Activated naive CD4-positive, alpha-beta T cell treated with anti-CD3 and anti-CD28 coated beads for 36 hours (primary cell): Measurements from ENCODE around the gene SORT1. TPM values are rescaled to one million over a fixed set of nuclear protein-coding genes. Genes with fewer than 3 reads are reported as not detected.
"Not testable (repeated sequence)": the region's sequence is repeated elsewhere in the genome, so short reads cannot be mapped to it uniquely, and the experiment has no call there.

Experiments used
- CTCF ChIA-PET: fragments of 350-600 bp; sonication (Branson Sonifier 250); formaldehyde crosslinking; loops from one replicate; lab custom pipeline; 2021; ENCODE audit warnings: antibody characterized with exemption; lab: Charles Lee
- DNase-seq: peaks from one replicate; pipeline ENCODE4 v3.0.0-alpha.2; 2020
- H3K27ac Mint-ChIP-seq: one replicate; pipeline ENCODE4 v1.8.0; 2021; ENCODE audit warnings: mild to moderate bottlenecking, mixed read lengths
- H3K27me3 Mint-ChIP-seq: one replicate; pipeline ENCODE4 v1.8.0; 2021; ENCODE audit warnings: low read depth, mixed read lengths
- H3K36me3 Mint-ChIP-seq: one replicate; pipeline ENCODE4 v1.8.0; 2021; ENCODE audit warnings: low read depth, mixed read lengths
- H3K4me1 Mint-ChIP-seq: one replicate; pipeline ENCODE4 v1.8.0; 2021; ENCODE audit warnings: low read depth, mixed read lengths
- H3K4me3 Mint-ChIP-seq: one replicate; pipeline ENCODE4 v1.8.0; 2021; ENCODE audit warnings: mild to moderate bottlenecking, moderate library complexity, mixed read lengths
- H3K9me3 Mint-ChIP-seq: one replicate; pipeline ENCODE4 v1.8.0; 2021; ENCODE audit warnings: mixed read lengths
- intact Hi-C: fragments of 100-400 bp; cut with micrococcal nuclease; formaldehyde crosslinking; loops from one replicate; pipeline ENCODE4 v1.15.1; 2023
- total RNA-seq, 2 experiments: library from RNA; stranded (reverse); gene quantifications; one replicate each; pipeline ENCODE4 v1.2.3, GENCODE V29; 2021

The SORT1 gene
- total RNA-seq, 2 experiments from 2014 or later = 0.32 to 0.33 TPM

DNA sequence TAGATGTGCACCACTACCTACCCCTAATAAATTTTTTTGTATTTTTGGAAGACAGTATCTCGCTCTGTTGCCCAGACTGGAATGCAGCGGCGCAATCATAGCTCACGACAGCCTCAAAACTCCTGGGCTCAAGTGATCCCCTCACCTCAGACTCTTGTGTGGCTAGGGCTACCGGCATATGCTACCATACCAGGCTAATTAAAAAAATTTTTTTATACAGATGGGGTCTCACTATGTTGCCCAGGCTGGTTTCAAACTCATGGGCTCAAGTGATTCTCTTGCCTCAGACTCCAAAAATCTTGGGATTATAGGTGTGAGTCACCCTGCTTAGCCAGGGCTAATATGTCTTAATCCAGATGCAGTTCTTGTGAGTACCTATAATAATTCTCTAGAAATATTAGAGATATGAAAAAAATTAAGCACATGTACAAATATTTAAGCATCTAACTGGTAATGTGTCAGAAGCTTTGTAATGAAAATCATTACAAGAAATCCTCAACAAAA, 9.5 kb downstream of the SORT1 start:
- no peak overlapping the region for H3K4me3 Mint-ChIP-seq
- peaks cover 4% of the 10 kb centered on the region for H3K4me1 Mint-ChIP-seq
- DNase-seq = no peak
- CTCF ChIA-PET = interaction anchor here (4.7 kb wide), 1 partner anchor 11 kb away, joined by 14 read pairs; no protein-coding TSS in a partner anchor
- no peak overlapping the region for H3K27ac Mint-ChIP-seq
- no peaks in the 10 kb centered on the region for H3K36me3 Mint-ChIP-seq
- intact Hi-C loops = no loop called here
- no peaks in the 10 kb centered on the region for H3K9me3 Mint-ChIP-seq
- peaks cover 29% of the 10 kb centered on the region for H3K27me3 Mint-ChIP-seq

DNA sequence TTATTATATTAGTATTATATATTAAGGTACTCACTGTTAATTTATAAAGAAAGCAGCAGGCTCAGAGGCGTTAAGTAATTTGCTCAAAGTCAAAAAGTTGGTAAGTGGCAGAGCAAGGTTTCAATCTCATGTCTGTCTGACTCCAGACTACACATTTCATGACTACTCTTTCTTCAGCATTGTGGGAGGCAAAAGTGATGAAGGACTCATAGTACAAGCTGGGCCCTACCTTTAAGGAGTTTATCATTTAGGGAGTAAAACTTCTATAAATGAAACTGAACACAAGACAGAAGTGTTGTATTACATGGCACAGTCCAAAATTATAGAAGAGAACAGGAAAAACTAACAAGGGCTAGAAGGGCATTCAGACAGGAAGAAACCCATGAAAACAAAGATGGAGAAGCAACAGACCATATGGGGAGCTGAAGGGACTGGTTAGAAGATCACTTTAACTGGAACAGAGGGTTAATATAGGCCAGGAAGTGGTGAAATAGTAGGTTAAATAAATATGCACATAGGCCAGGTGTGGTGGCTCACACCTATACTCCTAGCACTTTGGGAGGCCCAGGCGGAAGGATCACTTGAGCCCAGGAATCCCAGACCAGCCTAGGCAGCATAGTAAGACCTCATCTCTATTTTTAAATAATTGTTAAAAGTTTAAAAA, 11.5 kb downstream of the SORT1 start:
- CTCF ChIA-PET = interaction anchor here (1.5 to 4.7 kb wide), 2 partner anchors 10 to 13 kb away, joined by 4 to 14 read pairs; no protein-coding TSS in a partner anchor
- intact Hi-C loops = no loop called here
- Mint-ChIP-seq H3K36me3 (no peaks in the 10 kb centered on the region), H3K27ac (no peak overlapping the region), H3K4me3 (no peak overlapping the region), H3K4me1 (no peaks in the 10 kb centered on the region), H3K27me3 (peaks cover 16% of the 10 kb centered on the region), H3K9me3 (no peaks in the 10 kb centered on the region)
- no peak for DNase-seq

DNA sequence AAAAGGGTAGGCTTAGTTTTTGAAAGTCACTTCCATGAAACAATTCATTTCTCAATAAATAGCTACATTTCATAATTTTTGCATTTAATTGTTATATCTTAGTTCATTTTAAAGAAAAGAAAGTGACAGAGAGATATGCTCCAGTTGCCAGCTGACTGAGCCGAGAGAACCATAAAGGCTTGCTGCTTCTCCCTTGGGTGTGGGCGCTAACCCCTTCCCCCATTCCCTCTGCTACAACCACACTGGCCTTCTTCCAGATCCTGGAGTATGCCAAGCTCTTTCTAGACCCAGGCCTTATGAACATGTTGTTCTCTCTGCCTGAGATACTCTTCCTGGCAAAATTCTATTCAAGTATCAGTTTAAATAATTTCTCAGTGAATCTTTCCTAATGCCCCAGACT, 12.3 kb downstream of the SORT1 start:
- CTCF ChIA-PET = interaction anchor here (0.8 to 4.7 kb wide), 2 partner anchors 14 to 29 kb away, joined by 3 to 14 read pairs; no protein-coding TSS in a partner anchor
- no peak for DNase-seq
- Mint-ChIP-seq H3K4me3 (no peak overlapping the region), H3K27ac (no peak overlapping the region), H3K4me1 (no peaks in the 10 kb centered on the region), H3K36me3 (no peaks in the 10 kb centered on the region), H3K9me3 (no peaks in the 10 kb centered on the region), H3K27me3 (peaks cover 16% of the 10 kb centered on the region)
- intact Hi-C loops = no loop called here

DNA sequence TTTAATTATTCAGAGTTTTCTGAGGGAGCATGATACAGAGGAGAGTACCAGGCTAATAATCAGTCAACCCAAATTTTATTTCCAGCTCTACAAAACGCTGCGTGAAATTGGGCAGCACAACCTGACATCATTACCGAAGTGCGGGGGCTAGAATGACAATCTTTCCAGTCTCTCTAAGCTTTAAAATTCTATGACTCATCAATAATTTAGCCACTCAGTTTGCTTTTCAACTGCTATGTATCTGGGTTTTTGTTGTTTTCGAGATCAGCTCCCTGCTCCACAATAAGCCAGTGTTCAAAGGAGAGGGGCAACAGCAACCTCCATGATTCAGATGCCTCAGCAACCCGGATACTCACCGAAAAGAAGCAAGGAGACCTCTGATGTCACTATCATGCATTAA, 13.9 kb downstream of the SORT1 start:
- CTCF ChIA-PET = no interaction called here
- Mint-ChIP-seq H3K27ac (no peak overlapping the region), H3K36me3 (no peaks in the 10 kb centered on the region), H3K4me3 (no peak overlapping the region), H3K4me1 (no peaks in the 10 kb centered on the region), H3K9me3 (no peaks in the 10 kb centered on the region), H3K27me3 (peaks cover 6% of the 10 kb centered on the region)
- no peak for DNase-seq
- intact Hi-C loops = no loop called here

DNA sequence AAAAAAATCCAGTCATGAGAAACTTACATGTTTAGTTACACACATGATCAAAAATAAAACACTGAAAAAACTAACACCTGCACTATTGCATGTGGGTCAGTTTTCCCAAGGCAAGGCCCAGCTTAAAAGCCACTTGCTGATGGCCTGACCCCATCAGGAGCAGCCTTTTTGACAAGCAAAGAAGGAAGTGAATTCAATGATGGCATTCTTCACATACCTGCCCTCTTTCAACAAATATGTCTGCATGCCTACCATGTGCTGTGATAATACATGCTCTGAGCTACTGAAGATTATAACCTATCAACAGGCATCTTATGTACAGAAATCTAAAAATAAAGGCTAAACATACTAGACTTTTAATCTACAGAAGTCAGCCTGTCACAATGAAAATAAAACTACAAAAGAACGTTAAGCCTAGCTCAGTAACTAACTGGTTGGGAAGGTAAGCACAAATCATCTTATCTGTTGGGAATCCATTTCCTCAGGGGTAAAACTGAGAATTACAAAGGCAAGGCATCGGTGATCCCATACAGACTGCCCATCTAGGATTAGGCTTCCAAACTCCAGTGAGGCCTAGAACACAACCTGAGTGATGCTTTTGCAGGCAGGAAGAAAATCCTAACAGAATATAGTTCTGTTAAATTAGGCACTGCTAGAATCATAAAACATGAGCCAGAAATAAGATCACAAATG, 14.5 kb downstream of the SORT1 start:
- Mint-ChIP-seq H3K4me1 (no peaks in the 10 kb centered on the region), H3K27ac (no peak overlapping the region), H3K9me3 (no peaks in the 10 kb centered on the region), H3K27me3 (peaks cover 2% of the 10 kb centered on the region), H3K4me3 (no peak overlapping the region), H3K36me3 (no peaks in the 10 kb centered on the region)
- no peak for DNase-seq
- CTCF ChIA-PET = no interaction called here
- intact Hi-C loops = no loop called here

DNA sequence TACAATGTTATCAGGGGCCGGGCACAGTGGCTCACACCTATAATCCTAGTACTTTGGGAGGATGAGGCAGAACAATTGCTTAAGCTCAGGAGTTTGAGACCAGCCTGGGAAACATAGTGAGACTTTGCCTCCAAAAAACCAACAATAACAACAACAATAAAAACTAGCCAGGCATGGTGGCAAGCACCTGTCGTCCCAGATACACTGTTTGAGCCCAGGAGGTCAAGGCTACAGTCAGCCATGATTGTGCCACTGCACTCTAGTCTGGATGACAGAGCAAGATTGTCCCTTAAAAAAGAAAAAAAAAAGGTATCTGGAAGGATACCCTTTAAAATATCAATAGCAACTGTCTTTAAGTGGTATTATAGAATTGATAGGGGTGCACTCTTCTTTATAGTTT, 16.1 kb downstream of the SORT1 start:
- no peaks in the 10 kb centered on the region for H3K4me1 Mint-ChIP-seq
- intact Hi-C loops = no loop called here
- H3K9me3 Mint-ChIP-seq = no peaks in the 10 kb centered on the region
- no peak overlapping the region for H3K27ac Mint-ChIP-seq
- no peak overlapping the region for H3K4me3 Mint-ChIP-seq
- no peaks in the 10 kb centered on the region for H3K36me3 Mint-ChIP-seq
- no peaks in the 10 kb centered on the region for H3K27me3 Mint-ChIP-seq
- CTCF ChIA-PET = interaction anchor here (0.7 kb wide), 1 partner anchor 144 kb away, joined by 9 read pairs; no protein-coding TSS in a partner anchor
- DNase-seq = no peak

DNA sequence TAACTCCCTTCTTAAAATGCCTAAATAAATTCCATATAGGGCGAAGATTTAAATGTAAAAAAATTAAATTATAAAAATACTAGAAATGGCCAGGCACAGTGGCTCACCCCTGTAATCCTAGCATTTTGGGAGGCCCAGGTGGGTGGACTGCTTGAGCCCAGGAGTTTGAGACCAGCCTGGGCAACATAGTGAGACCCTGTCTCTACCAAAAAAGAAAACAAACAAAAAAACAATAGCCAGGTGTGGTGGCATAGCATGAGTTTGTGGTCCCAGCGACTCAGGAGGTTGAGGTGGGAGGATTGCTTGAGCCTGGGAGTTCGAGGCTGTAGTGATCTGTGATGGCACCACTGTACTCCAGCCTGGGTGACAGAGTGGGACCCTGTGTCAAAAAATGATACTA, 17.8 kb downstream of the SORT1 start:
- Mint-ChIP-seq H3K4me1 (peaks cover 5% of the 10 kb centered on the region), H3K9me3 (no peaks in the 10 kb centered on the region), H3K36me3 (no peaks in the 10 kb centered on the region), H3K4me3 (no peak overlapping the region), H3K27ac (no peak overlapping the region), H3K27me3 (no peaks in the 10 kb centered on the region)
- CTCF ChIA-PET = interaction anchor here (0.5 kb wide), 1 partner anchor 177 kb away, joined by 3 read pairs; no protein-coding TSS in a partner anchor
- no peak for DNase-seq
- intact Hi-C loops = no loop called here

DNA sequence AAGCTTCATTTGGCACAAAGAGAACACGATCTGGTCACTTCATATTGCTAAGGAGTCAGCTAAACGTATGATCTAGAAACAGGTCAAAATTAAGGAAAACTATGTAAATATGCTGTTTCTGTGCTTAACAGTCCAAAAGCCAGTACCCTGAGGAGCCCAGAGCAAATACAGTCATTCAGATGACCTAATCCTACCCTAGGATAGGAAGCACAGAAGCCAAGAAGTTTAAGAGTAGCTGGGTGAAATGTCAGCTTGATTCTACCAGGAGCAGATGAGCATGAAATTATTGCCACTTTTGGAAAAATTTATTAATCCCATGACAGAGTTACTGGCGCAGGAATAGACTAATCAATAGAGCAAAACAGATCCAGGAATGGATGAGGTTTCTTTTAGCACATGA, 18.3 kb downstream of the SORT1 start:
- Mint-ChIP-seq H3K27me3 (no peaks in the 10 kb centered on the region), H3K4me3 (no peak overlapping the region)
- CTCF ChIA-PET = interaction anchor here (0.5 to 0.7 kb wide), 3 partner anchors 156 to 912 kb away, joined by 3 to 4 read pairs (median 4); no protein-coding TSS in a partner anchor

DNA sequence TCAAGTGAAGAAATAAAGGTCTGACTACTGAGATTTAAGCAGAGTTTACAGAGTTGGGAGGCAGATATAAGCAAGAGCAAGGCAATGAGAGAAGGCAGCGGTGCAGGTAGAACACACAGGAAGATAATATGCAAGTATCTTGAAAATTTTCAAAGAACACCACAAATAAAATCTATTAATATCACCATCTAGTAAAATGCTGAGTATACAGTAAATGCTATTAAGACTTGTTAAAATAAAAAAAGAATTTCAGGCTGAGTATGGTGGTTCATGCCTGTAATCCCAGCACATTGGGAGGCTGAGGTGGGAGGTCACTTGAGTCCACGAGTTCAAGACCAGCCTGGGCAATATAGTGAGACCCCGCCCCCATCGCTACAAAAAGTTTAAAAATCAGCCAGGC, 20.0 kb downstream of the SORT1 start:
- Mint-ChIP-seq H3K36me3 (no peaks in the 10 kb centered on the region), H3K9me3 (no peaks in the 10 kb centered on the region), H3K27ac (no peak overlapping the region), H3K4me3 (no peak overlapping the region), H3K4me1 (peaks cover 5% of the 10 kb centered on the region), H3K27me3 (peaks cover 3% of the 10 kb centered on the region)
- intact Hi-C loops = no loop called here
- CTCF ChIA-PET = interaction anchor here (0.7 to 1.1 kb wide), 2 partner anchors 19 to 81 kb away, joined by 3 read pairs; no protein-coding TSS in a partner anchor
- DNase-seq = no peak

More for the DNA sequence above, 18.3 kb downstream of the SORT1 start:
- Mint-ChIP-seq H3K27ac (no peak overlapping the region), H3K36me3 (no peaks in the 10 kb centered on the region), H3K9me3 (no peaks in the 10 kb centered on the region), H3K4me1 (peaks cover 5% of the 10 kb centered on the region)
- intact Hi-C loops = no loop called here
- DNase-seq = no peak

DNA sequence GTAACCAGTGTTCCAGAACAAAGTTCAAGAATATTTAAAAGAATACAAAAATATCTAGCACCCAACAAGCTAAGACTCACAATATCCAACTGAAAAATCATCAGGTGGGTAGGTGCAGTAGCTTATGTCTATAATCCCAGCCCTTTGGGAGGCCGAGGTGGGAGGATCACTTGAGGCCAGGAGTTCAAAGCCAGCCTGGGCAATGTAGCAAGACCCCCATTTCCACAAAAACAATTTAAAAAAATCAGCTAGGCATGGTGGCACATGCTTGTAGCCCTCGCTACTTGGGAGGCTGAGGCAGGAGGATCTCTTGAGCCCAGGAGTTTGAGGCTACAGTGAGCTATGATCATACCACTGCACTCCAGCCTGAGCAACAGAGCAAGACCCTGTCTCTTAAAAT, 24.0 kb downstream of the SORT1 start:
- peaks cover 18% of the 10 kb centered on the region for H3K4me1 Mint-ChIP-seq
- H3K27me3 Mint-ChIP-seq, DNase-seq, H3K9me3 Mint-ChIP-seq, H3K4me3 Mint-ChIP-seq, H3K36me3 Mint-ChIP-seq, intact Hi-C loops, H3K27ac Mint-ChIP-seq: not testable (repeated sequence)
- CTCF ChIA-PET = interaction anchor here (0.7 to 1.0 kb wide), 3 partner anchors 96 to 486 kb away, joined by 3 to 4 read pairs (median 4); no protein-coding TSS in a partner anchor

DNA sequence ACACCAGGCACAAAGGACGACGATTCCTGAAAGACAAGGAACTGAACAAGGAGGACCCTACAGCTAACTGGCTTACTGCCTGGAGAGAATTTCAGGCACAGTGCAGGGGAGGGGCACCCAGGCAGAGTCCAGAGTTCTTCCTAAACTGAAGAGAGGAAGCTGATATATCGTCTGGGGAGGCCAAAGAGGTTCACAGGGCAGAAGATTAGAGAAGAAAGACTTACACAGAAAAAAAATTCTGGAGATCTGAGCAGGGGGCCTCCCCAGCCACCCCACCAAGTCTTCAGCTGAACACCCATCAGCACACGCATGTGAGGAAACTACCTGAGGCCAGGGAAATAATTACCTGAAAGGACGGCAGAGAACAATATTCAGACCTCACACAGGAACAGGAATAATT, 24.6 kb downstream of the SORT1 start:
- no peaks in the 10 kb centered on the region for H3K36me3 Mint-ChIP-seq

DNA sequence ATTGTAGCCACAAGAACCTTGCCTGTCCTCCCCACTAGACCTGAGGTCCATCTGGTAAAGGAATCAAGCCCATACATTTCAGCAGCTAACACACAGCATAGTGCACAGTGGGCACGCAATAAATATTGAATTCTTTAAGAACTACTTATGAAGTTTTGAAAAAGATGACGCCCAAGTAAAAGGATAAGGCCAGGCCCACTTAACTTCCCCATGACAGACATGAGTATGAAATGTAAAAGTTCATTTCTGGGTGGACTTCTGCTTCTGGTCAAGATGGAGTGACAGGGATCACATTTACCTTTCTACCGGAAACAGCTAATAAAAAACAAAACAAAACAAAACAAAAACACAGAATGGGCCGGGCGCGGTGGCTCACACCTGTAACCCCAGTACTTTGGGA, 25.4 kb downstream of the SORT1 start:
- CTCF ChIA-PET = interaction anchor here (1.8 kb wide), 1 partner anchor 26 kb away, joined by 4 read pairs; the partner anchor contains the start of gene SORT1
- Mint-ChIP-seq H3K4me3 (no peak overlapping the region), H3K27me3 (peaks cover 11% of the 10 kb centered on the region), H3K36me3 (no peaks in the 10 kb centered on the region), H3K9me3 (no peaks in the 10 kb centered on the region), H3K27ac (no peak overlapping the region), H3K4me1 (peaks cover 18% of the 10 kb centered on the region)
- DNase-seq = no peak
- intact Hi-C loops = no loop called here

More for the DNA sequence above, 24.6 kb downstream of the SORT1 start:
- CTCF ChIA-PET = interaction anchor here (0.9 to 1.8 kb wide), 3 partner anchors 25 to 173 kb away, joined by 3 to 4 read pairs (median 4); partner anchors contain the start of gene SORT1
- peaks cover 9% of the 10 kb centered on the region for H3K27me3 Mint-ChIP-seq
- intact Hi-C loops = no loop called here
- no peak overlapping the region for H3K27ac Mint-ChIP-seq
- DNase-seq = no peak
- H3K4me3 Mint-ChIP-seq = no peak overlapping the region
- no peaks in the 10 kb centered on the region for H3K9me3 Mint-ChIP-seq
- peaks cover 18% of the 10 kb centered on the region for H3K4me1 Mint-ChIP-seq
